OCI-LY3 (cell line): ENCODE data around the gene NRF1.

Experiments
- CTCF ChIP-seq: fragments of 200-600, 300-600 bp; sonication (generic); IDR thresholded peaks from 2 replicates; pipeline ENCODE4 v1.5.1; 2014; ENCODE audit warnings: antibody characterized with exemption, low read length, low read depth
- EZH2phosphoT487 ChIP-seq: fragments of 200-600 bp; shearing (Covaris generic); IDR thresholded peaks from 2 replicates; pipeline ENCODE4 v1.6.1; 2018; ENCODE audit warnings: antibody characterized with exemption, mixed run types, low read depth

- TF ChIP-seq CTCF (no peak), EZH2phosphoT487 (no peak)
Measured at GRCh38 chr7:129803546-129804081, 192.1 kb downstream of the NRF1 start.
